ENCODE data around the gene BABAM2. TPM values are rescaled to one million over a fixed set of nuclear protein-coding genes. Genes with fewer than 3 reads are reported as not detected.

Gene BABAM2
- total RNA-seq, 2 donors from 2014 or later = 32.2 to 33.5 TPM

DNA sequence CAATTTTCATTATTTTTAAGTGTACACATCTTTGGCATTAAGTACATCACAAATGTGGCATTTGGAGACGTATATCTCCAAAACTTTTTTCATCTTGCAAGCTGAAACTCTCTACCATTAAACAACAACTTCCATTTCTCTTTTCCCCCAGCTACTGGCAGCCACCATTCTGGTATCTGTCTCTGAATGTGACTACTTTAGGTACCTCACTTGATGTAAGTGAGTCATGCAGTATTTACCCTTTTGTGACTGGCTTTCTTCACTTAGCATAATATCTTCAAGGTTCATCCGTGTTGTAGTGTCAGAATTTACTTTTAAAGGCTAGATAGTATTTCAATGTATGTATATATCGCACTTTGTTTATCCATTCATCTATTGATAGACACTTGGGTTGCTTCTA lies 17.0 kb downstream of the BABAM2 start:
- intact Hi-C loops (cut with DNase I) = no loop called here
- Histone ChIP-seq H3K9ac (ENCODE audit: low read depth in 2 of 2, low read length in 2 of 2) (no peak overlapping the region), H3K9me3 (no peaks in the 10 kb centered on the region), H3K4me3 (no peak overlapping the region), H3K4me1 (no peaks in the 10 kb centered on the region), H3K27ac (no peak overlapping the region), H3K27me3 (no peaks in the 10 kb centered on the region), H3K36me3 (no peaks in the 10 kb centered on the region)
- TF ChIP-seq, protein P1, sequence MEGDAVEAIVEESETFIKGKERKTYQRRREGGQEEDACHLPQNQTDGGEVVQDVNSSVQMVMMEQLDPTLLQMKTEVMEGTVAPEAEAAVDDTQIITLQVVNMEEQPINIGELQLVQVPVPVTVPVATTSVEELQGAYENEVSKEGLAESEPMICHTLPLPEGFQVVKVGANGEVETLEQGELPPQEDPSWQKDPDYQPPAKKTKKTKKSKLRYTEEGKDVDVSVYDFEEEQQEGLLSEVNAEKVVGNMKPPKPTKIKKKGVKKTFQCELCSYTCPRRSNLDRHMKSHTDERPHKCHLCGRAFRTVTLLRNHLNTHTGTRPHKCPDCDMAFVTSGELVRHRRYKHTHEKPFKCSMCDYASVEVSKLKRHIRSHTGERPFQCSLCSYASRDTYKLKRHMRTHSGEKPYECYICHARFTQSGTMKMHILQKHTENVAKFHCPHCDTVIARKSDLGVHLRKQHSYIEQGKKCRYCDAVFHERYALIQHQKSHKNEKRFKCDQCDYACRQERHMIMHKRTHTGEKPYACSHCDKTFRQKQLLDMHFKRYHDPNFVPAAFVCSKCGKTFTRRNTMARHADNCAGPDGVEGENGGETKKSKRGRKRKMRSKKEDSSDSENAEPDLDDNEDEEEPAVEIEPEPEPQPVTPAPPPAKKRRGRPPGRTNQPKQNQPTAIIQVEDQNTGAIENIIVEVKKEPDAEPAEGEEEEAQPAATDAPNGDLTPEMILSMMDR (IDR thresholded peaks at IDR 0.05) = no peak
- DNase-seq = no peak

DNA sequence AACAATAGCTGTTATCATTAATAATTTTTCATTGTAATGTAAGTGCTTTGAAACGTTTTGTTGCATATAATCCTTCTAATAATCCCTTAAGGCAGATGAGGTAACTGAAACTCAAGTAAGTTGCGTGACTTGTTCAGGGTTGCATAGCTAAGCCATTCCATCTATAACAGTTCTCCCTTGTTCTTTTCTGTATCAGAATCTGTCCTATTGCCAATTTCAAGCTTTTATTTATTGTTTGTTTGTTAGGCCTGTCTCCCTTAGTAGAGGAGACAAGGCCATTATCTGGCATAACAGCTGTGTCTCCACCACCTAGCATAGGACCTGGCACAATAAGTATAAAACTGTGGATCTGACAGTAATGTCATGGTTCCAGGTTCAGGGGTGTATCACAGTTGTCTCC lies 19.4 kb downstream of the BABAM2 start:
- TF ChIP-seq, protein P1 (IDR thresholded peaks at IDR 0.05) = no peak
- Histone ChIP-seq H3K27me3 (no peaks in the 10 kb centered on the region), H3K27ac (no peak overlapping the region), H3K9me3 (no peaks in the 10 kb centered on the region), H3K4me3 (no peak overlapping the region), H3K9ac (ENCODE audit: low read depth in 2 of 2, low read length in 2 of 2) (no peak overlapping the region), H3K4me1 (no peaks in the 10 kb centered on the region), H3K36me3 (no peaks in the 10 kb centered on the region)
- intact Hi-C loops (cut with DNase I) = no loop called here
- no peak for DNase-seq

DNA sequence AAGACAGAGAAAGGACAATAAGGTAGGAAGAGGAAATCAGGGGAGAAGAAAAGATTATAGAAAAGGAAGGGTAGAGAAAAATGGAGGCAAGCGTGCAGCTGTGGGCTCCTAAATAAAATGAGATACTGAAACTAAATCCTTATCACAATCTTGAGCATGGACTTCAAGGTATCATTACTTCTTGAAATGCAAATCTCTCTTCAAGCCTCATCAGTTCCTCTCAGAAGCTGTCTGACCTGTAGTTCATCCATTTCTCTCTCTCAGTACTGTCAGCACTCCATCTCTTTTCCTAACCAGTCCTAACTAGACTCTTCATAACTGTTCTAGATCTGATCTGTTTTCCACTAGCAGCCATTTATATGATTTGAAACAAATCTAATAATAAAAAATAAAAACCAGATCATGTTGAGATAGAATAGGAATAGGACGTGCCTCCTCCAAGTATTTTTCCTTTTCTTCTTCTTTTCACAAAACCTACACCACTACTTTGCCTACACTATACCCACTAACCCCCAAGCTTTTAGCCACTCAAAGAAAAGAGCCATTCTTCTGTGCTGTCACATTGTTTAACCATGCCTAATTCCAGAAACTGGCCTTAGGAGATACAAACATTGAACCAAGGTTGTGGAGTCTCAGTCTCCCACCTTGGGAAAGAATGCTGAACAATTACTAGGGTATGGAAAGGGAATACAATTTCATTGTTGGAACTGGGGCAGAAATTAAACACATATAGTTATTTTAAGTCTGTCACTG lies 21.1 kb downstream of the BABAM2 start:
- Histone ChIP-seq H3K9me3 (no peaks in the 10 kb centered on the region), H3K4me3 (no peak overlapping the region), H3K27me3 (no peaks in the 10 kb centered on the region), H3K4me1 (no peaks in the 10 kb centered on the region), H3K36me3 (no peaks in the 10 kb centered on the region), H3K27ac (no peak overlapping the region), H3K9ac (ENCODE audit: low read depth in 2 of 2, low read length in 2 of 2) (no peak overlapping the region)
- TF ChIP-seq, protein P1 (IDR thresholded peaks at IDR 0.05) = no peak
- intact Hi-C loops (cut with DNase I) = no loop called here
- DNase-seq = no peak

DNA sequence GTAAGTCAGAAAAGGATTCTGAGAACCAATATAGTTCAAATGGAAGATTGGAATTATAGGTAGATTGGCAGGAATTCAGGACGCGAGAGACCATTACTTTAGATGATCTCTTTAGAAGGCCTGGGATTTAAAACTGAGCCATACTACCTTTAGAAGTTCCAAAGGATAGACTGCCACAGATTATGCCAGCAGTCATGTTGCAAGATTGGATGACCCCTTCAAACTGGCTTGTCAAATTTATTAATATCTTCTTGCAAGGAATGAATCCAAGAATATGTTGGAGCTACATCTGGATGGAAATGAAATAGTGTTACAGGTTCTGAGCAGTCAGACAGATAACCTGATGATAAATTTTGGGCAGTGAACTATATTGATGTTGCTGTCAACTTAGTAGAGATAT lies 22.0 kb downstream of the BABAM2 start:
- Histone ChIP-seq H3K4me3 (no peak overlapping the region), H3K9ac (ENCODE audit: low read depth in 2 of 2, low read length in 2 of 2) (no peak overlapping the region), H3K9me3 (no peaks in the 10 kb centered on the region), H3K36me3 (no peaks in the 10 kb centered on the region), H3K27ac (no peak overlapping the region), H3K27me3 (no peaks in the 10 kb centered on the region), H3K4me1 (no peaks in the 10 kb centered on the region)
- intact Hi-C loops (cut with DNase I) = no loop called here
- TF ChIP-seq, protein P1 (IDR thresholded peaks at IDR 0.05) = no peak
- no peak for DNase-seq

DNA sequence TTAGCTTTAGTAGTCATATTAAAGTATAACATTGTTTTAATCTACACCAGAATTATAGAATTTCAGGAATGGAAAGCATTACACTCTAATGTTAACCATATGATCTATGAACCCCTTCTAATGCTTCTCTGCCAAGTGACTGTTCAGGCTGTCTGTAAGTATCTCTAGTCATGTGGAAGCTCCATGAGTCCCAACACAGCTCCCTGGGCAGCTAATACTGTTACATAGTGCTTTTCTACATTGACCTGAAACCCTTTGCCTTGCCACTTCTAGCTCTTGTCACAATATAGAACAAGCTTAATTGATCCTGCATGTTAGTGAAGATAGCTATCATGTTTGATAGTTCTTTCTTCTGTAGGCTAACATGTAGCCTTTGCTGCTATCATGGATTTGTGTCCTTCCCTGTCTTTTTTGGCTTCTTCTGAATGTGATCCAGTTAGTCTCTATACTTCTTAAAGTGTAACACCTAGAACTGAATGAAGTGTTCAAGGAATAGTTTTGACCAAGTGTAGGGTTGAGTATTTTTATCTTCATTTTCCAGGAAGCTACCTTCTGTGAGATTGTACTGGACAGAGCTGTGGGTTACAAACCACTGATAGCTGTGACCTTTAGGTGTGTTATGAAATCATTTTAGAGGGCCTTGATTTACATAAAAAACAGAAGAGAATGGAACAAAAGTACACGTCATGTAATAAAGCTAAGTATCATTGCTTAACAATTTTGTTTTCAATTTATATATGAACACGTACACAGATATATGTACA lies 23.7 kb downstream of the BABAM2 start:
- no peak for DNase-seq
- TF ChIP-seq, protein P1 (IDR thresholded peaks at IDR 0.05) = no peak
- intact Hi-C loops (cut with DNase I) = no loop called here

More for the DNA sequence above, 23.7 kb downstream of the BABAM2 start:
- Histone ChIP-seq H3K9me3 (no peaks in the 10 kb centered on the region), H3K9ac (ENCODE audit: low read depth in 2 of 2, low read length in 2 of 2) (no peak overlapping the region), H3K27ac (no peak overlapping the region), H3K4me1 (no peaks in the 10 kb centered on the region), H3K36me3 (no peaks in the 10 kb centered on the region), H3K4me3 (no peak overlapping the region), H3K27me3 (no peaks in the 10 kb centered on the region)
